Activated CD8-positive, alpha-beta memory T cell treated with anti-CD3 and anti-CD28 coated beads for 36 hours (primary cell): ENCODE results near the gene SACM1L. TPM values are rescaled to one million over a fixed set of nuclear protein-coding genes. Genes with fewer than 3 reads are reported as not detected.

Experiments used
- CTCF ChIA-PET: fragments of 350-600 bp; sonication (Branson Sonifier 250); formaldehyde crosslinking; loops from one replicate; lab custom pipeline; 2021; ENCODE audit warnings: antibody characterized with exemption; lab: Charles Lee
- POLR2A ChIA-PET: fragments of 350-600 bp; sonication (Branson Sonifier 250); formaldehyde crosslinking; loops from one replicate; lab custom pipeline; 2021; ENCODE audit warnings: antibody characterized with exemption; lab: Charles Lee
- total RNA-seq, 2 experiments: library from RNA; stranded (reverse); gene quantifications; one replicate each; pipeline ENCODE4 v1.2.3, GENCODE V29; 2021

The SACM1L gene
- total RNA-seq, 2 experiments from 2014 or later = 89.7 to 103 TPM

DNA sequence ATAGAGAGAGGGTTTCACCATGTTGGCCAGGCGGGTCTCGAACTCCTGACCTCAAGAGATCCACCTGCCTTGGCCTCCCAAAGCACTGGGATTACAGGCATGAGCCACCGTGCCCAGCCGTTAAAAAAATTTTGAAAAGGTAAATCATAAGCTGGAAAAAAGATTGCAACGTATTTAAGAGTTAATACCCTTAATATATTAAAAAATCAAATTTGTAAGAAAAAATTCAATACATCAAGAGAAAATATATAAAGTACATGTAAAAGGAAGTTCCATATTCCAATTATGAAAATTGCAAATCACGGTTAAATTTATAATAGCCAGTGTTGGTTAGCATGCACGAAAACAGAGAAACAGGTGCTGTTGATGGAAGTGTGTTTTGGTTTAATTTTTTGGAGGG is 2.3 kb upstream of the SACM1L start:
- POLR2A ChIA-PET = no interaction called here
- CTCF ChIA-PET = no interaction called here

DNA sequence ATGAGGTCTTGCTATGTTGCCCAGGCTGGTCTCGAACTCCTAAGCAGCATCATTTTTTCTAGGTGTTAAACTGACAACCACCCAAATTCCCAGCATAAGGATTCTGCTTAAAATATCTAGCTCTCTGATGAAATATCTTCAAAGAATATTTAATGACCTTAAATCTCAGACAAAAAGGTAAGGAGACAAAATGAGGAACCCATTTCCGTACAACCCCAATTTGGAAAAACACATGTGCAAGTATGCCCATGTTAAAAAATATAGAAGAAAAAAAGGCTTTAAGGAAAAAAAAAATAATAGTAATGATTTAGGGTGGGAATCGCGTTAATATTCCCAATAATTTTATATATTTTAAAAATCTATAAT is 1.4 kb upstream of the SACM1L start:
- POLR2A ChIA-PET = no interaction called here
- CTCF ChIA-PET = no interaction called here

DNA sequence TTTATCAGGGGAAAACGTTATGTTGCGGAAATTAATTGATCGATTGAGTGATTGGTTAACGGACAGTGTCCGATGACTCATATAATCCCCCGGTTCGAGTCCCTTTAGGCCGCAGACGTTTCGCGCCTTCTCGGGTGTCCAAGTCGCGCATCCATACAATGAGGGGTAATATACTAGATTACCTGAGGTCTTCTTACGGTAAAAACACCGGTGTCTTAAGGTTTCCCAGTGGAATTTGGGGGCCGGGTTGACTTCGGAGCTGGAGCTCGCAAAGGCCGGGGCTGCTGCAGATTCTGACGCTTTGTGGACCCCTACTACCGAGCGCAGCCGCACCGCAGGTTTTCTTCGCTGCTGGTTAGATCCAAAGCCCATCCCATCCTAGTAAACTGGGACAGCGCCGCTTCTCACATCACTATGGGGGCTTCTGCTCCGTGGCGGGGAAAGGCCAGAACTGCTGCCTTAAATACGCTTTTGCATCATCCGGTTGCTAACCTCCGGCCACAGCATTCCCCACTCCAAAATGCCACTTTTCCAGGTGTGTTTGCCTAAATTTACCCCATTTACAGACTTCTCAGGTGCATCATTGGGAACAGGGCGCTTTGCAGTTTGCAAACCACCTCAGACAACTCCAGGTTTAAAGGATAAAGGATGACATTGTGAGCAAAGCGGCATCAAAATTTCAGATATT is 858 bp upstream of the SACM1L start:
- ChIA-PET CTCF (no interaction called here), POLR2A (interaction anchor here (1.5 to 2.3 kb wide), 2 partner anchors 11 to 21 kb away, joined by 5 to 7 read pairs; no protein-coding TSS in a partner anchor)

DNA sequence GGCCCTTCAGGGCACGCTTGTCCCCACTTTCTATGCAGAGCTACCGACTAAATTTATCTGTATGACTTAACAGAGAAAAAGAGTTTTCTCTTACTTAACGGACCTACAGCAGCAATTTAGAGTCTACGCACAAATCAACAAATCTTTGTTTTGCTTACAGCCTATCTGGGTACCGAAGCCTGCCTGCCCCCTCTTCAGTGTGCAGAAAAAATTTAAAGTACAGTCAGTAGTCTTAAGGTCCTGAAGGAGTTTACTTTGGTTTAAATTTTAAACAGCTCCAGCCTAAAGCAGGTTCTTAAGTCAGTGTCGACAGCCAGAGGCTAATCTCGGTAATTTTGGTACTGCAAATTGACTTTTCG is 570 bp downstream of the SACM1L start:
- CTCF ChIA-PET = interaction anchor here (1.1 to 1.9 kb wide), 3 partner anchors 26 to 33 kb away, joined by 3 to 6 read pairs (median 4); no protein-coding TSS in a partner anchor

DNA sequence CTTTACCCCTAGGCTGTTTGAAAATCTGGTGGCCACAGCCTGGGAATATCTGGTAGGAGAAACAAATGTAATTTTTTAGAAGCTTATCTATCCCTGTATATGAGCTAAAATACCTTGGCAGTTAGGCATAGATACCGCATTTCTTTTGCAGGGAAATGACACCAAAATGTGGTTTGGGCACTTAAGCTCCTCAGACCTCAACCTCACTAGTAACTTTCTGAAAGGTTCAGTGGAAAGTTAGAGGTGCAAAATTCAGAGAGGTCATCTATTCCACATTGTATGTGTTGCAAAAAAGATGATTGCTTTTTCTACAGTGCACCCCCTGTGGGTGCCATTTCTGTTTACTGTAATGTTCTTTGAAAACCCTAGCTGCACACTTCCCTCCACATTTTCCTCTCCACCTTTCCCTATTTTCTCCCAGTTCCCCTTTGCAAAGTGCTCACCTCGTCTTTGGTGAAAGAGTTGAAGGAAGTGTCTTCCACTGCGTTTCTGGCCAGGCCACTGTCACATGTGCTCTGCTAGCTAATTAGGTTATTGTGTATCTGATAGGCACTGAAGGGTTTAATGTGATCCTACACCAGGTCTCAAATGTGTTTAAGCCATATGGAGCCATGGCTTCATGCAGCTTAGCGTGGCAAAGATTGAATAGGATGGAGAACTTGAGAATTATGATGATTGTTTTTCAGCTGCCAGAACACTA is 1.3 kb downstream of the SACM1L start:
- CTCF ChIA-PET = interaction anchor here (1.1 to 1.9 kb wide), 3 partner anchors 23 to 34 kb away, joined by 3 to 6 read pairs (median 3); no protein-coding TSS in a partner anchor
- POLR2A ChIA-PET = interaction anchor here (0.6 to 2.3 kb wide), 3 partner anchors 23 to 693 kb away, joined by 3 to 7 read pairs (median 7); partner anchors contain the start of gene LIMD1

More for the DNA sequence above, 570 bp downstream of the SACM1L start:
- POLR2A ChIA-PET = interaction anchor here (1.5 to 2.3 kb wide), 3 partner anchors 13 to 96 kb away, joined by 5 to 7 read pairs (median 7); partner anchors contain the start of gene LIMD1

DNA sequence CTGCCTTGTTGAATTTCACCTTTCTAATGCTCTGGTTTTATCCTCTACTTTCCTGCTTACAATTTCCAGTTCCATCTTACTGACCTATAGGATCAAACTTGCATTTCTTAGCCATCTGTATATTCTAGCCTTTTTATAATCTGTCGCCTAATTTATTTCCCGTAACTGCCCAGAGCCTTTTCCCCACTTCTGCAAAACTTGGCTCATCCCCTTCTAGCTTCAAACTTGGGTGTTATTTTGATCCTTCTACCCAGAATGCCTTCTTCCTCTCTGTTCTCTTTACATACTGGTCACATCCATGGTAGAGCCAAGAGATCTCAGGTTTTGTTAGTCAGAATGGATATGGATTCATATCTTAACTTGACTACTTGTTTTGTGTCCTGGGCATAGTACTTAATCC is 2.6 kb downstream of the SACM1L start:
- ChIA-PET CTCF (no interaction called here), POLR2A (no interaction called here)

DNA sequence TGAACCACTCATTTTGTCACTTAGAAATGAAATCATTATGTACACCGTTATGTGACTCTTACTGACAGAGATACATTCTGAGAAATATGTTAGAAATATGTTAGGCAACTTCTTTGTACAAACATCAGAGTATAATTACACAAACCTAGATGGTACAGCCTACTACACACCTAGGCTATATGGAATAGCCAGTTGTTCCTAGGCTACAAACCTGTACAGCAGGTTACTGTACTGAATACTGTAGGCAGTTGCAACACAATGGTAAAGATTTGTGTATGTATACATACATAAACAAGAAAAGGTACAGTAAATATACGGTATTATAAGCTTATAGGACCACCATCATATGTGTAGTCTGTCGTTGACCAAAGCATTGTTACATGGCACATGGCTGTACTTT is 3.7 kb downstream of the SACM1L start:
- ChIA-PET CTCF (interaction anchor here (1.2 to 1.6 kb wide), 2 partner anchors 16 to 25 kb away, joined by 3 to 5 read pairs; no protein-coding TSS in a partner anchor), POLR2A (no interaction called here)

DNA sequence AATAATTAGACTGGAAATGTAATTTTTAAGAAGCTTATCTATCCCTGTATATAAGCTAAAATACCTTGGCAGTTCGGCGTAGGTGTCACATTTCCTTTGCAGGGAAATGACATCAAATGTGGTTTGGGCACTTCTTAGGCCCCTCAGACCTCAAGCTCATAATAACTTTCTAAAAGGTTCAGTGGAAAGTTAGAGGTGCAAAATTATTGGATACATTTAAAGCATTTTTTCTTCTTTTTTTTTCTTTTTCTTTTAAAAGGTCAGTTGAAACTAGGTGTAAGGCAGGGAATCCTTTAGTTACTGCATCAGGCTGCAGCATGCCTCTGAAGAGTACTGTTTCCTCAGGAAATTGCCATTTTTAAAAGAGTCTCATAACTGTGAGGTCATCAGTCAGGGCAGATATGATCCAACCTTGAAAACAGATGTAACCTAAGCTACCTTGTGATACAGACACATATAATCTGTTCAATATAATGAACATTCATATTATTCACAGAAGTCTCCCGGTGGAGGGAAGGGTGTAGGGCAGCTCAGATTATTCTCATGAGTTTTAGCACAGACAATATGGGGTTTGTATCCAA is 4.8 kb downstream of the SACM1L start:
- ChIA-PET CTCF (interaction anchor here (0.9 to 1.6 kb wide), 6 partner anchors 12 to 235 kb away, joined by 3 to 7 read pairs (median 4); no protein-coding TSS in a partner anchor), POLR2A (interaction anchor here (0.7 to 1.4 kb wide), 3 partner anchors 10 to 586 kb away, joined by 3 to 4 read pairs (median 3); no protein-coding TSS in a partner anchor)

DNA sequence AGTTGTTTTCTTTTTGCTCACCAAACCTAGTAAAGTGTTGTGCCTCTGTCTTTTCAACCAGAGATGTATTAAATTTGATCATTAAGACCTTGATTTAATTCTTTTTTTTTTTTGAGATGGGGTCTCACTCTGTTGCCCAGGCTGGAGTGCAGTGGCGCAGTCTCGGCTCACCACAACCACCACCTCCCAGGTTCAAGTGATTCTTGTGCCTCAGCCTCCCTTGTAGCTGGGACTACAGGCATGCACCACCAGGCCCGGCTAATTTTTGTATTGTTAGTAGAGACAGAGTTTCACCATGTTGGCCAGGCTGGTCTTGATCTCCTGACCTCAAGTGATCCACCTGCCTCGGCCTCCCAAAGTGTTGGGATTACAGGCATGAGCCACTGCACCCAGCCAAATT is 6.0 kb downstream of the SACM1L start:
- ChIA-PET CTCF (interaction anchor here (0.7 to 1.6 kb wide), 2 partner anchors 35 to 184 kb away, joined by 3 to 7 read pairs; no protein-coding TSS in a partner anchor), POLR2A (interaction anchor here (1.4 kb wide), 1 partner anchor 9 kb away, joined by 3 read pairs; no protein-coding TSS in a partner anchor)

DNA sequence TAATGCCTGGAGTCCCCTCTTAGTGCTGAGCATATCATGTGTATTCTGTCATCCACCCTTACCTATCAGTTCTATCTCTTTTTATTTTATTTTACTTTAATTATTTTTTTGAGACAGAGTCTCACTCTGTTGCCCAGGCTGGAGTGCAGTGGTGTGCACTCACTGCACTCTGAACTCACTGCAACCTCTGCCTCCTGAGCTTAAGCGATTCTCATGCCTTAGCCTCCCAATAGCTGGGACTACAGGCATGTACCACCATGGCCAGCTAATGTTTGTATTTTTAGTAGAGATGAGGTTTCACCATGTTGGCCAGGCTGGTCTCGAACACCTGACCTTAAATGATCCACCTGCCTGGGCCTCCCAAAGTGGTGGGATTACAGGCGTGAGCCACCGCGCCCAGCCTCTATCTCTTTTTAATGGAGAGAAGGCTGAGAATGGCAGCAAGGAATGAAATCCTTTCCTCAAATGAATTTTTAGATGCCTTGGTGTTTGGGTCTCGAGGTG is 11.4 kb downstream of the SACM1L start:
- ChIA-PET POLR2A (interaction anchor here (0.6 kb wide), 1 partner anchor 86 kb away, joined by 4 read pairs; no protein-coding TSS in a partner anchor), CTCF (no interaction called here)

DNA sequence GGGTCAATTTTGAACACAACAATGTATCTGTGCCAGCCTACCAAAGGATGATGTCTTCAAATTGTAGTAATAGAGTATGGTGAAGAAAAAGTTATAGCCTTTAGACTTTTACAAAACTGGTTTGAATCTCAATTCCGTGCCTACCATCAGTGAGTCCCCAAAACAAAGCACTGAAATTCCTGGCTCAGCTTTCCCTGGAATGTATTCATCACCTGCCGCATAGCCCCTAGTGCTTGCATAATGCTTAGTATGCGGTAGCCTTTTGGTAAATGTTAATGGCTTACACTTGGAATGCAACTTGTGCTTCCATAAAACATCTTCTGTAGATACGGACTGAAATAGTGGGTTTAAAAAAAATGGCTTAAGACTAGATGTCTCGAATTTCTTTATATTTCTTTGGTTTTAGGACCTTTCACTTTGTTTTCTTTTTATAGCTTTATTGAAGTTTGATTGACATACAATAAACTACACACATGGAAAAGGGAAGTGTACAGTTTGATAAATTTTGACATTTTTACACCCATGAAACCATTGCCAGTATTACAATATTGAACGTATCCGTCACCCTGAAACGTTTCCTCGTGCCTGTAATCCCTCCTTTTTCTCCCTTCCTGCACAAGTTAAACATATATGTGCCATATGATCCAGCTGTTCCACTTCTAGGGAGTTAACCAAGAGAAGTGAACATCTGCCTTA is 12.1 kb downstream of the SACM1L start:
- POLR2A ChIA-PET = interaction anchor here (0.6 kb wide), 1 partner anchor 87 kb away, joined by 4 read pairs; no protein-coding TSS in a partner anchor
- CTCF ChIA-PET = no interaction called here

DNA sequence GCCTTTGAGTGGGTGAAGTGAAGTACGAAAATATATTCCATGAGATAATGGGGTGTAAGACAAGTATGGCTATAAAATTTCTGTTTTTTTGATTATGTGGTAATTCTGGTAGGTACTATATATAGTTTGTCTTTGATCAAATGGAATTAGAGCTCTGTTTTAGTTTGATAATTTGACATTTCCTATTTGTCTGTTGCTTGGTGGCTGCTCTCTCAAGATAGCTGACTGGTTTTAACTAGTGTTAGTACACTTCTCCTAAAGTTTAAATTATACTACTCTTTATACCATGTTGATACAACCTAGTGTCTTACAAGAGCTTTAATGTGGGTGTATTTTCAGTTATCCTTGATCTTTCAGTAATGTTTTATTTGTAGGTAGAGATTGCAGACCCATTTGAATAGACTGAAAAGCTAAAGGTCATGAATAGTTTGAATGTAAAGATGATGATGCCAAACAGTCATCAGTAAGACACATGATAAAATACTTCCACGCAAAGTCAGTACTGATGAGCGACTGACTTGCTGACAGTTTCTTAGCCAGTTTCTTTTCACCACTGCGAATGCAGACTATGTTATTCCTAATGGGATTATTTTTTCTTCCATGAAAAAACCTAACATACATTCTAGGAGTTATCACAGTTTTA is 15.2 kb downstream of the SACM1L start:
- CTCF ChIA-PET = interaction anchor here (0.6 to 0.8 kb wide), 3 partner anchors 17 to 784 kb away, joined by 3 read pairs; no protein-coding TSS in a partner anchor
- POLR2A ChIA-PET = interaction anchor here (1.4 kb wide), 1 partner anchor 10 kb away, joined by 3 read pairs; no protein-coding TSS in a partner anchor

DNA sequence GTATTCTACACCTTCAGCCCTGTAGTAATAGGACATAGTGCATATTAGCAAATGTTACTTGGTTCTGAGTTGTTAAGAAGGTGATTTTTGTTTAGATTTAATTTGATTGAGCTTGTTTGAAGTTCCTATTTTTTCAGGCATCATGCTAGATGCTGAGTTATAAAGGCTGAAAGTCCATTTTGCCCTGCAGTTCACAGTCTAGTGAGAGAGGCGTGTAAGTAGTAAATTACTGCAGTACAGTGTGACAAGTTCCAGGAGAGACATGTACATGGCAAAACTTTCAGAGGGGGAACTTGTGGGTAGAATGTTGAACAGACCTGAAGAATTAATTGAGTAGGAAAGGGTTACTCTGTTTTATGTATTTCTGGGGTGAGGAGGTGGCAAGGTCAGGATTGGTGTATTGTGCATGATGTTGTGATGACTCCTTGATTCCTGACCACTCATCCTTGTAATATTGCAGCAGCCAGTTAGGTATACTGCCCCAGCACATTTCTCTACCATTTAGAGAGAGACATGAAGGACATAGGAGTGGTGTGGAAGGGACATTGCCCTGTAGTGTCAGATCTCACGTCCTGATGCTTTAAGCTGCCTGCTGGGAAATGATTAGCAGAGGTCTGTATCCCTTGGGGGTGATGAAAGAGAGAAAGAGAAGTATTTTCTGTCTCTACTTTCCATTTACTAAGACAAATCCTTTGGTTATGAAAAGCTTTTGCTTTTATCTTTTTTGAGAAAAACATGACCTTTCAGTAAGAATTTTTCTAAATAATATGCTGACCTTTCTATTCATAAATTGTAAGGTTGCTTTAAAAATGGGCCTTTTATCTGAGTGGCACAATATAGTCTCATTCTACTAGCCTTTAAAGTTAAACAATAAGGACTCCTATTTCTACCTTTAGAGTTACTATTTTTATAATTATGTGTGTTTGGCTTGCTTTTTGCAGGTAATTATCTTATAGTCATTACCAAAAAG is 16.9 kb downstream of the SACM1L start:
- ChIA-PET POLR2A (interaction anchor here (1.0 kb wide), 1 partner anchor 237 kb away, joined by 4 read pairs; no protein-coding TSS in a partner anchor), CTCF (interaction anchor here (1.0 to 1.4 kb wide), 2 partner anchors 9 to 12 kb away, joined by 3 read pairs; no protein-coding TSS in a partner anchor)

DNA sequence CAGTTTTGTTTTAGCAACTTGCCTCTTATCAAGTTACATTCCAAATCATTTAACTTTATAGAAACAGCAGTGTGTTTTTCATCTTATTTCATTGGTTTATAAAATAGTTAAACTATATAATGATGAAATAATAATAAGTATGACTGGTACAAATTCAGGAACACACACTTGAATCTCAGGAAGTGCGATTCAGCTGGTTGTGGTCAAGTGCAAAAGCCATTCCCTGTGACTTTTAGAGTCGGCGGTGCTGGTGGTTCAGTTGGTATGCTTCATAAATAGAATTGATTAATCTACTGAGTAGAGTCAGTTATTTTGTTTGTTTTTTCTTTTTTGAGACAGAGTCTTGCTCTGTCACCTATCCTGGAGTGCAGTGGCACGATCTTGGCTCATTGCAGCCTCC is 22.7 kb downstream of the SACM1L start:
- CTCF ChIA-PET = no interaction called here
- POLR2A ChIA-PET = no interaction called here

DNA sequence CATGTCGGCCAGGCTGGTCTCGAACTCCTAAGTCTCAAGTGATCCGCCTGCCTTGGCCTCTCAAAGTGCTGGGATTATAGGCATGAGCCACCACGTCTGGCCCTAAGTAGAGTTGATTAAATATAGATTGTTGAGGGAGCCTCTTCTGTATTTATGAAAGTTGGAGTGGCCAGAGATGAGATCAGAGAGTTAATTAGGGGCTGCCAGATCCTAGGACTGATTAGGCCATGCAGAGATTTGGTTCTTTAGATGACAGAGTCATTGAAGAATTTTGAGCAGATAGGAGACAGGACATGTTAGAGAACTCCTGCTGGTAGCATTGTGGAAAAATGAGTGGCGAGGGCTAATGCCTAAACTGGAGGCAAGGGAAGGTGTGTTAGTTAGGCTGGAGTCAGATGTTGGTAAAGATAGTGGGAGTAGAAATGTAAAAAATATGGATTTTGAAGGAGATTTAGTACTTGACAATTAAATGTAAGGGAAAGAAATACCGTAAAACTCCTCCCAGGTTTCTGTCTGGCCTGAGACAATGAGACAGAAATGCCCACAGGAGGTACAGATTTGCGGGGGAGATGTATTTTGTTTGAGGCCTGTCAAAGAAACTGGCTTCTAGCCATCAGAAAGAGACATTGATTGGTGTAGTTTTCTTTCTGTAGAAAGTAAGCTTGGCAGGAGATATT is 23.4 kb downstream of the SACM1L start:
- POLR2A ChIA-PET = no interaction called here
- CTCF ChIA-PET = no interaction called here

DNA sequence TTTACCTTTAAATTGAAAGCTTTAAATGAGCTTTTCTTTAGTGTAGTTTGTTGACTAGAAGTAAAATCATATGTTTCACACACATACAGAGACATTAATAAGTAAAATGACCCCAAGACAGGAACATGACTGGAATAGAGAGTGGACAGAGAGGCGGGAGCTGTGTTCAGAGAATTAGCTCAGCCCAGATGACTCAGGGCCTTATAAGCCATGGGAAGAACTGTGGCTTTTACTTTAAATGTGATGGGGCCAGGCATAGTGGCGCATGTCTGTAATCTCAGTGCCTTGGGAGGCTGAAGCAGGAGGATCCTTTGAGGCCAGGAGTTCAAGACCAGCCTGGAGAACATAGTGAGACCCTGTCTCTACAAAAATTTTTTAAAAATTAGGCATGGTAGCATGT is 26.7 kb downstream of the SACM1L start:
- ChIA-PET POLR2A (no interaction called here), CTCF (interaction anchor here (0.7 to 1.3 kb wide), 3 partner anchors 10 to 377 kb away, joined by 3 read pairs; no protein-coding TSS in a partner anchor)
